GM12872 (cell line): ENCODE results near the gene ZFP36L2.

Source experiments
- TF ChIP-seq, protein P1 (sequence below): IDR thresholded peaks from 3 replicates; pipeline ENCODE4 v1.5.1; 2011; ENCODE audit warnings: low read depth, mild to moderate bottlenecking, low read length, moderate library complexity; ENCODE audit not compliant: insufficient read depth

The ZFP36L2 gene

DNA sequence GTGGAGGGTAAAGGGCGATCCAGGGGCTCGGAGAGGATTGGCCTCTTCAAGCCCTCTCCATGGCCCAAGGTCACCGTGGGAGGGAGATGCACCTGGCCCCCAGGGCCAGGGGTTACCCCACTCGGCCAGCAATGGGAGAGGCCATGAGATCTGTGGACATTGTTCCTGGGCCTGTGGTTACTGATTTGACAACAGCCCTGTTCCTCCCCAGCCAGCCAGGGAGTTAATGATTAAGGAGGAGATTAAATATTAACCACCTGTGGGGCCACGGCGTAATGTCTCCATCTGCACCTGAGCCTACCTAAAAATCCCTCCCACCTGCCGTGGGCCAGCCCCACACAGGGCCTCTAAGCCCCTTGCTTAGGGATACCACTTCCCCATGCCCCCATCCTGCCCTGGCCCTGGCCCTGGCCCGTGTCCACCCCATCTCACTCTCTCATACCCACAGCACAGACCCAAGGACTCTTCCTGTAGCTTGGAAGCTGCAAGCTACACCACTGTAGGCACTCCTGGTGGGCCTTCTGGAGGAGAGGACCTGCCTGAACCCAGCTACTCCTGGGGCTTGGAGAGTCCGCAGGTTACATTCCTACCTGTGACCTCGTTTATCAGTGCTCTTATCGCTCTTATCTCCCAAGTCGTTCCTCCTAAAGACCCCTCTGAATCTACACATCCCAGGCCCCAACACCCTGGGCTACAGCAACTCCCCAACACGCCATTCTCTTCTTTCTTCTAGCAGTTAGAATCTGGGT is 32.1 kb downstream of the ZFP36L2 start:
- TF ChIP-seq, protein P1, sequence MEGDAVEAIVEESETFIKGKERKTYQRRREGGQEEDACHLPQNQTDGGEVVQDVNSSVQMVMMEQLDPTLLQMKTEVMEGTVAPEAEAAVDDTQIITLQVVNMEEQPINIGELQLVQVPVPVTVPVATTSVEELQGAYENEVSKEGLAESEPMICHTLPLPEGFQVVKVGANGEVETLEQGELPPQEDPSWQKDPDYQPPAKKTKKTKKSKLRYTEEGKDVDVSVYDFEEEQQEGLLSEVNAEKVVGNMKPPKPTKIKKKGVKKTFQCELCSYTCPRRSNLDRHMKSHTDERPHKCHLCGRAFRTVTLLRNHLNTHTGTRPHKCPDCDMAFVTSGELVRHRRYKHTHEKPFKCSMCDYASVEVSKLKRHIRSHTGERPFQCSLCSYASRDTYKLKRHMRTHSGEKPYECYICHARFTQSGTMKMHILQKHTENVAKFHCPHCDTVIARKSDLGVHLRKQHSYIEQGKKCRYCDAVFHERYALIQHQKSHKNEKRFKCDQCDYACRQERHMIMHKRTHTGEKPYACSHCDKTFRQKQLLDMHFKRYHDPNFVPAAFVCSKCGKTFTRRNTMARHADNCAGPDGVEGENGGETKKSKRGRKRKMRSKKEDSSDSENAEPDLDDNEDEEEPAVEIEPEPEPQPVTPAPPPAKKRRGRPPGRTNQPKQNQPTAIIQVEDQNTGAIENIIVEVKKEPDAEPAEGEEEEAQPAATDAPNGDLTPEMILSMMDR = no peak

DNA sequence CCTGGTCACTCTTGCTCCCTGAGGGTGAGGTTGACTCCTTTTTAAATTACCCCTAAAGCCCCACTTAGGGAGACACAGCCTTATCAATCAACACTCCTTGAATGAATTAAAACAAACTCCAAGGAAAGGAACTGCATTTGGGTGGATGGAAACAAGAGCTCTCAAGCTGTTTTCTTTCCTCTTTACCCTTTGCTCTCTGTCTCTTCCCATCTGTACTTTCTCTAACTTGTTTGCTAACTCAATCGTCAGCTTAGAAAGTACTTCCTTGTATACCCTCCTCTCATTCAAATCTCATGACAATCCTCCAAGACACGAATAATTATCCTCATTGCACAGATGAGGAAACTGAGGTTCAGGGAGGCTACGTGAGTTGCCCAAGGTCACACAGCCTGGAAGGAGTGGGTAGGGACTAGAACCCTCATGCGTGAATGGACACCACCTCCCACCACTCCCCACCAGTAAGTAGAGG is 32.7 kb downstream of the ZFP36L2 start:
- TF ChIP-seq, protein P1 = no peak

- TF ChIP-seq, protein P1 = no peak
Measured at GRCh38 chr2:43192744-43193651, 33.4 kb downstream of the ZFP36L2 start.

DNA sequence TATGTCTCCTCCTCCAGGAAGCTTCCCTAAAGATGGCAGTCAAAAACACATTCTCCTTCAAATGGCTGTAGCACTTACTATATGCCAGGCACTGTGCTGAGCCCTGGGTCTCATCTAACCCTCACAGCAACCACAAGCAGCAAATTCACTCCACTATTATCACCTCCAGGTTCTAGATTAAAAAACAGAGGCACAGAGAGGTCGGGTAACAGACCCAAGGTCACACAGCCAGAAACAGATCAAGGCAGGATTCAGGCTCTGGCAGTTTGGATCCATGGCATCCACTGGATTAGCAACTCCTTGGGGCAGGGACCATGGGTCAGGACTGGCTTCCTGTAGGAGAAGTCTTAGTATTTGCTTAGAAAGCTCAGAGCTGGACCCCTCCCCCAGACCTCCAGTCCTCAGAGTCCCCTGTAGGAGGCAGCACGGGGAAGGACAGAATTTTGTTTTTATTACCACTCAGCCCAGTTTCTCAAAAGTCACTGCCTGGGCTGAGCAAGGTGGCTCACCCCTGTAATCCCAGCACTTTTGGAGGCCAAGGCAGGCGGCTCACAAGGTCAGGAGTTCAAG is 34.4 kb downstream of the ZFP36L2 start:
- TF ChIP-seq, protein P1 = peak; percentile 64

DNA sequence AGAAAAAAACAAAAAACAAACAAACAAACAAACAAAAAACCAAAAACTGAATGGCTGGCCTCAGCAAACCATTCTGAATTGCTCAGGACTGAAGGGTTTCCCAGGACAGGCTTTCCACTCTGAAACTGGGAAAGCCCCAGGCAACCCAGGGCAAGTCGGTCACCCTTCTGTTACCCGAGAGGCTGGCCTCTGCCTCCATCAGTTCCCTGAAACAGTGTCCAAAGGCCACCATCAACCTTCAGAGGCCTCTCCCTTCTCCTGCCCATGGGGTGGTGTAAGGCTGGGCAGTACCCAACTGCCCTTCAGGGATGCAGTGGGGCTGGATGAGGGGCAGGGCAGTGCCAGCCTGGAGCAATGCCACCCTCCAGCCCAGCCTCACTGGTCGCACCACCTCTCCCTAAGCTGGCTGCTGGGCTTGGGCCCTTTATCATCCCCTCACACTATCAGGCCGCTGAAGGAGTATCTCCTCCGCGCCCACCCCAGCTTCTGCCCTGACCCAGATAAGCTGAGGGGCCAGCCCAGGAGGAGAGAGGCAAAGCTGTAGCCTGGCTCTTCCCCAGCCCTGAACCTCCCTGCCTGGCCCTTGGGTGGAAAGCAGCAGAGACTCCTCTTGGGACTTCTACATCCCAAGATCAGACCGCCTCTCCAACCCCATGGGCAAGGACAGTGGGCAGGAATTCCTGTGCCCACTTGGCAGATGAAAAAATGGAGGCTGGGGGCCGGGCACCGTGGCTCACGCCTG is 35.9 kb downstream of the ZFP36L2 start:
- TF ChIP-seq, protein P1 = no peak

DNA sequence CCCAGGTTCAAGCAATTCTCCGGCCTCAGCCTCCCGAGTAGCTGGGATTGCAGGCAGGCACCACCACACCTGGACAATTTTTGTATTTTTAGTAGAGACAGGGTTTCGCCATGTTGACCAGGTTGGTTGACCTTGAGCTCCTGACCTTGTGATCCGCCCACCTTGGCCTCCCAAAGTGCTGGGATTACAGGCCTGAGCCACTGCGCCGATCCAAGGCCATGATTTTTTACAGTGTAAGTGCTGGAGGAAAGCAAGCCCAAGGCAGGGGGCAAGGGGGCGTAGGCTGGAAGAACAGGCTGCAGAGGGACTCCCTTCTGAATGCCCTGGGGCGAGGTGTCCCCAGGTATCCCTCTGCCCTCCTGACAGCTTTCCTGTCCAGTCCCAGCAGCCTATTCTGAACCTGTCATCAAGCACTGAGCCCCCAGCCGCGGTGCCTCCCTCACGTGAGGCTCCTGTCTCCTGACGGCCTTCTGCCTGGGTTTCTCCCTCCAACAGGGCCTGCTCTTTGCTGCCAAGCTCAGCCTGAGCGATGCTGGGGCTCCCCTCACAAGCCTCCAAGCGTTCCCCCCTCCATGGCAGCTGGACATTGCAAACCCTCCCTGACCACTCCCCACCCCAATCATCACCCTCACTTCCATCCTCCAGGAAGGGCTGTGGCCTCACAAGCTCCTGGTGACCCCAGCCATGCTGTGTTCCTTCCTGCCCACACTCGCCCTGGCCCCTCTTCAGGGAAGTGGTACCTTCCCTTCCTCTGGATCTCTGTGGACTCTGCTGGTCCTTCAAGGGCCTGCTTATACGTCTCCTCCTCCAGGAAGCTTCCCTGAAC is 37.6 kb downstream of the ZFP36L2 start:
- TF ChIP-seq, protein P1 = no peak
